NK-92 (cell line): ENCODE results near the gene SETMAR.

Experiments used
- DNase-seq: peaks from one replicate; lab custom pipeline; 2025; ENCODE audit not compliant: unreplicated experiment; lab: John Stamatoyannopoulos, UW

Gene SETMAR

GRCh38 chr3:4351164-4351855 lies 48.1 kb downstream of the SETMAR start:
- no peak for DNase-seq

- no peak for DNase-seq
Measured at GRCh38 chr3:4351872-4352271, 48.7 kb downstream of the SETMAR start.

- no peak for DNase-seq
Measured at GRCh38 chr3:4355401-4356219, 52.4 kb downstream of the SETMAR start.

- no peak for DNase-seq
Measured at GRCh38 chr3:4356220-4356540, 53.0 kb downstream of the SETMAR start.

GRCh38 chr3:4356546-4357410 lies 53.6 kb downstream of the SETMAR start:
- DNase-seq, result no peak

- DNase-seq, result no peak
Measured at GRCh38 chr3:4358273-4358672, 55.1 kb downstream of the SETMAR start.

GRCh38 chr3:4359805-4360502 lies 56.8 kb downstream of the SETMAR start:
- DNase-seq, result no peak

- no peak for DNase-seq
Measured at GRCh38 chr3:4360817-4361216, 57.6 kb downstream of the SETMAR start.

- DNase-seq, result no peak
Measured at GRCh38 chr3:4362523-4362922, 59.4 kb downstream of the SETMAR start.
